ENCODE data around the gene BTBD2. TPM values are rescaled to one million over a fixed set of nuclear protein-coding genes. Genes with fewer than 3 reads are reported as not detected.

BTBD2 gene
- total RNA-seq = 44.5 and 79.0 TPM in 2 replicates

DNA sequence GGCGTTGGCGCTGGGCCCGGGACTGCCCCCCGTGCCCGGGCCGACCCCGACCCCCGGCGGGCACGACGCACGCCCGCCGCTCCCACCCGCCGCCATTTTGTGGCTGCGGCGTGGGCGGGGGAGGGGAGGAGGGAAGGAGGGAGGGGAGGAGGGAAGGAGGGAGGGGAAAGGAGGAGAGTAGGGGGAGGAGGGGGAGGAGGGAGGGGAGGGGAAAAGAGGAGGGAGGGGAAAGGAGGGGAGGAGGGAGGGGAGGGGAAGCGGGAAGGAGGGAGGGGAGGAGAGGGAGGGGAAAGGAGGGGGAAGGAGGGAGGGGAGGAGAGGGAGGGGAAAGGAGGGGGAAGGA lies at the start of gene BTBD2:
TSS of gene BTBD2 (minus strand) at position 107 of the 343 bp plus-strand sequence. CDS start at position 96, 11 bp downstream.

DNA sequence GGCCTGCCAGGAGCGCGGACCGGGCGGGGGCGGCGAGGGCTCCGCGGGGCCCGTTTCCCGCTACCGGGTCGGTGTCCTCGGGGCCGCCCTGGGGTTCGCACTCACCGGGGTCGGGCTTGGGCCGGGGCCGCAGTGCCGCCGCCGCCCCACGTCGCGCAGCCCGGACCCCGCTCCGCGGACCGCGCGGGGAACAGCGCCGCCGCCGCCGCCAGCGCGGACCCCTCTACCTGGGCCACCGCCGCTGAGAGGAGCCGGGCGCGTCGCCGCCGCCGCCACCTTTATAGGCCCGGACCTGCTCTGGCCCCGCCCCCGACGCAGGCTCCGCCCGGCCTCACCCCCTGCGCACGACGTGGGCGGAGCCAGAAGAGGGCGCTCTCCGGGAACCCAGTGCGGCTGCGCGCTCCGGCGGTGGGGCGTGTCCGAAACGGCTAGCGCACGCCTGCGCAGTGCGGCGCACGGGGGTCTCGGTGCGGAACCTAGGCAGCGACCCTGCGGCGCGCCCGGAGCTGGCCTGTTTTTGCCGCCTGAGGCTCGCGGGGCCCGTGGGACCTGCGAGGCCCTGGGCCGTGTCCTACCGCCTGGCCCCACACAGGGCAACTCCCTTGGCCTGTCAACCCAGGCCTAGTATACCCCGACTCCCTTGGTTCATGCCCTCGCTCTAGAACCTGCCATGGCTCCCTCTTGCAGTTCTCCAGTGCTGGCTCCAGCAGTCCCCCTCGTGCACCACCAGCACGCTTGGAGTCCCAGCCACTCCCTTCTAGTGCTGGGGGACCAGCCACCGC lies 35.7 kb upstream of the BTBD2 start, which contains the start of gene MKNK2:
TSS of gene MKNK2 (minus strand) at position 254 of the 782 bp plus-strand sequence. CDS start 393 bp downstream, outside the sequence.

DNA sequence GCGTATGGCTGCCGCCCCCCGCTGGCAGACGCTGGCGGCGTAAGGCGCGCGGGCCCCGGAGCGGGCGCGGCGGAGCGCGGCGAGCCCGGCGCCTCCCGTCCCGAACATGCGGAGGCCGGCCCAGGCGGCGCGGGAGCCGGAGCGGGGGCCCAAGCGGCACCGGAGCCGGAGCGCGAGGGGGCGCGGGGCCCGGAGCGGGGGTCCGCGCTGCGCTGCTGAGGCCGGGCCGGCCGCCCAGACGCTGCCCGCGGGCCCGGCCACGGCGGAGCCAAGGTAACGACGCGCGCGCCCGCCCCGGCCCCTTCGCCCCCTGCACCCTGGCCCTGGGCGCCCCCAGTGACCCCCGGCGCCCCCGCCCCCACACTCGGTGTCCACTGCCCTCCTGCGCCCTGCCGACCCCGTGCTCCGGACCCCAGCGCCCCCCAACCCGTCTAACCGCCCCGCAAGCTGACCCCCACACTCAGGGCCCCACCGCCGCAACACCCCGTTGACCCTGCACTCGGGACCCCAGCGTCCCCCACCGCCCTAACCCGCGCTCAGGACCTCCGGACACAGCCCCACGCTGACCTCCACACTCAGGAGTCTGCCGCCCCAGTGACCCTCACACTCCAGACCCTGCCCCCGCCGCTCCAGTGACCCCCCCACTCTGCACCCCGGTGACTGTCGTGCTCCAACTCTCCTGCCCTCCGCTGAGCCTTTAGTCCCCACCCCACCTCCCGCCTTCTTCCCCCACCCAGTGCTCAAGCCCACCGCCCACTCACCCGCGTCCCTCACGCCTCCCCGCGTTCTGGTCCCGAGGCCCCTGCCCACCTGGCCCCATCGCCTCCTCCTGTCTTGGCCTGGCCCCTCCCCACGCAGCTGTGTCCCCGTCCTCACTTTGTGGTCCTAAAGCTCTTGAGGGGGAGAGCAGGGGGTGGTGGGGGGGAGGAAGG lies 74.1 kb downstream of the BTBD2 start, which contains the start of gene CSNK1G2:
TSS of gene CSNK1G2 (plus strand) at position 27 of the 932 bp plus-strand sequence. CDS start 28,601 bp downstream, outside the sequence.

Other genes starting within 250 kb of the BTBD2 start
- 1.2 and 1.8 TPM in 2 replicates for gene ATP8B3, start 203.4 kb downstream of the BTBD2 start, total RNA-seq
- gene REXO1, start 167.2 kb downstream of the BTBD2 start, total RNA-seq = 4.4 and 8.0 TPM in 2 replicates
- 5.8 and 6.8 TPM in 2 replicates for gene KLF16, start 152.1 kb downstream of the BTBD2 start, total RNA-seq
- 134 and 138 TPM in 2 replicates for gene ABHD17A, start 130.2 kb downstream of the BTBD2 start, total RNA-seq
- gene ADAT3, start 110.3 kb downstream of the BTBD2 start, total RNA-seq = 1.5 and 2.4 TPM in 2 replicates
- 18.0 and 29.7 TPM in 2 replicates for gene SCAMP4, start 110.3 kb downstream of the BTBD2 start, total RNA-seq
- gene CSNK1G2, start 74.5 kb downstream of the BTBD2 start, total RNA-seq = 72.8 and 76.8 TPM in 2 replicates
- gene MKNK2, start 35.5 kb upstream of the BTBD2 start, total RNA-seq = 76.0 and 203 TPM in 2 replicates
- 16.4 and 23.9 TPM in 2 replicates for gene MOB3A, start 80.6 kb upstream of the BTBD2 start, total RNA-seq
- 0.81 and 0.85 TPM in 2 replicates for gene IZUMO4, start 81.2 kb upstream of the BTBD2 start, total RNA-seq
- gene AP3D1, start 135.9 kb upstream of the BTBD2 start, total RNA-seq = 93.7 and 101 TPM in 2 replicates
- 4.1 and 5.6 TPM in 2 replicates for gene DOT1L, start 148.2 kb upstream of the BTBD2 start, total RNA-seq
- gene PLEKHJ1, start 220.6 kb upstream of the BTBD2 start, total RNA-seq = 52.8 and 54.2 TPM in 2 replicates
- gene SF3A2, start 221.1 kb upstream of the BTBD2 start, total RNA-seq = 43.4 and 52.5 TPM in 2 replicates
- gene AMH, start 233.6 kb upstream of the BTBD2 start, total RNA-seq = 0.18 and 0.19 TPM in 2 replicates
- gene JSRP1, start 240.7 kb upstream of the BTBD2 start, total RNA-seq = not detected in 2 replicates

Measured in endothelial cell of coronary artery (primary cell).